Mucosa of descending colon (tissue), 3 donors: ENCODE measurements around the gene CCSER1. TPM values are rescaled to one million over a fixed set of nuclear protein-coding genes. Genes with fewer than 3 reads are reported as not detected.

Source experiments
- ATAC-seq: fragments of 200-7000 bp; cut with Tn5 transposase; one replicate; pipeline ENCODE4 v1.9.1; 2020; ENCODE audit warnings: mild to moderate bottlenecking, moderate library complexity
- DNase-seq, 3 donors: peaks; one replicate each; pipeline ENCODE4 v3.0.0-alpha.2; 2020
- H3K36me3 ChIP-seq: fragments of 200-600 bp; one replicate; pipeline ENCODE4 v1.8.0; 2021; ENCODE audit warnings: low read depth, mild to moderate bottlenecking
- H3K4me1 ChIP-seq: fragments of 200-600 bp; one replicate; pipeline ENCODE4 v1.8.0; 2021; ENCODE audit warnings: low read depth, mild to moderate bottlenecking
- H3K4me3 ChIP-seq: fragments of 200-600 bp; one replicate; pipeline ENCODE4 v1.8.0; 2021; ENCODE audit warnings: mild to moderate bottlenecking
- H3K9me3 ChIP-seq: fragments of 200-600 bp; one replicate; pipeline ENCODE4 v1.8.0; 2021; ENCODE audit warnings: mild to moderate bottlenecking
- CTCF ChIP-seq: fragments of 200-600 bp; IDR thresholded peaks from one replicate; pipeline ENCODE4 v1.8.0; 2022; ENCODE audit warnings: antibody characterized with exemption, mild to moderate bottlenecking
- intact Hi-C, 2 donors: fragments of 100-400 bp; cut with DNase I in 1 of 2; cut with micrococcal nuclease in 1 of 2; formaldehyde crosslinking; loops; one replicate each; pipeline versions ENCODE4 v1.11.0 to v1.11.1; 2022; cut with DNase I, micrococcal nuclease
- total RNA-seq, 3 donors: library from RNA; stranded (reverse); fragmentation: NEBNext Ultra II Directional in 2 of 3; extraction: Animal tissue kit (Norgen Biotek cat#: 25700) in 2 of 3; gene quantifications; one replicate each; pipeline versions ENCODE4 v1.2.1 to v1.2.4, GENCODE V29; 2021 to 2023
- donor health status: DM: no; HTN: no; CAD: no; lungs with moderate emphysema.
- donor health status: DM: no; HTN: no; CAD: no.
- donor health status: DM: no; HTN: yes; CAD: no.

The CCSER1 gene
- total RNA-seq, 3 donors from 2014 or later, result 11.1 to 32.4 (median 13.3) TPM

GRCh38 chr4:90994851-90995574 is 867.8 kb downstream of the CCSER1 start:
- no peaks in the 10 kb centered on the region for H3K36me3 ChIP-seq
- H3K4me3 ChIP-seq, result no peak overlapping the region
- no peak for TF ChIP-seq CTCF
- no peaks in the 10 kb centered on the region for H3K4me1 ChIP-seq
- intact Hi-C loops, result no loop called here
- no peaks in the 10 kb centered on the region for H3K9me3 ChIP-seq
- DNase-seq (no peak), ATAC-seq (no peak)

GRCh38 chr4:90995996-90996395 is 868.8 kb downstream of the CCSER1 start:
- ATAC-seq (no peak), DNase-seq (no peak)
- no peaks in the 10 kb centered on the region for H3K9me3 ChIP-seq
- H3K4me3 ChIP-seq, result no peak overlapping the region
- H3K4me1 ChIP-seq, result no peaks in the 10 kb centered on the region
- no peaks in the 10 kb centered on the region for H3K36me3 ChIP-seq
- no peak for TF ChIP-seq CTCF
- intact Hi-C loops, result no loop called here

DNA sequence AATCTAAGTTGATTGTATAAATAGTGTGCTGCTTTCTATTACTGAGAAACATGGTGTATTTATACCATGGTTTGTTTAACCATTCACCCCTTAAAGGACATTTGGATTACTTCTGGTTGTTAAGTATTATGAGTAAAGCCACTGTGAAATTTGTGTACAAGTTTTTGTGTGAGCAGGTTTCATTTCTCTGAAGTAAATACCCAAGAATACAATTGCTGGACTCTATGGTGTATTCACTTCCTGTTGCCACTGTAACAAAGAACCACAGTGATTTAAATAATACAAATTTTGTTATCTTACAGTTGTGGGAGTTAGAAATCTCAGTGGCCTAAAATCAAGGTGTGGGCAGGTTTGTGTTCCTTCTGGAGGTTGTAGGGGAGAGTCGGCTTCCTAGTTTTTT is 869.6 kb downstream of the CCSER1 start:
- ATAC-seq, result no peak

DNA sequence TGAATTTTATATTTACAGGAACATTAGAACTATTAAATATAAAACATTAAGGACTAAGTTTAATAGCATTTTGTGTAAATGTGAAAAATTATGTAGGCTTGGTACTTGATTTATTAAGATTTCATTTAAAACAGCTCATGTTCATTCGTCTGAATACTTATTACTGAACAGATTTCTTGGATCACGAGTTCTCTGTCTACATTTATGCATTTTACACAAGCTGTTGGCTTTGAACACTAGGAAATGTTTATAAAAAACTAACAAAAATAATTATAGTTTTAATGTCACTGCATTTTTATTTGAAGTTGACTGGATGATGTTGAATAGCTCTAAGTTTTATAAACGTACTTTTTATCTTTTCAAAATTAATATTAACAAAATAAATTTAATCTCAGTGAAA is 888.7 kb downstream of the CCSER1 start:
- intact Hi-C loops, result no loop called here

More for the DNA sequence above, 869.6 kb downstream of the CCSER1 start:
- H3K36me3 ChIP-seq, result no peaks in the 10 kb centered on the region
- no peaks in the 10 kb centered on the region for H3K4me1 ChIP-seq
- no peak overlapping the region for H3K4me3 ChIP-seq
- intact Hi-C loops, result no loop called here
- no peak for TF ChIP-seq CTCF
- DNase-seq, result no peak
- H3K9me3 ChIP-seq, result no peaks in the 10 kb centered on the region

GRCh38 chr4:91019513-91019912 is 892.3 kb downstream of the CCSER1 start:
- DNase-seq, result no peak
- no peaks in the 10 kb centered on the region for H3K9me3 ChIP-seq
- TF ChIP-seq CTCF, result no peak
- intact Hi-C loops, result no loop called here
- H3K4me3 ChIP-seq, result no peak overlapping the region
- no peaks in the 10 kb centered on the region for H3K4me1 ChIP-seq
- H3K36me3 ChIP-seq, result no peaks in the 10 kb centered on the region
- ATAC-seq, result no peak

More for the DNA sequence above, 888.7 kb downstream of the CCSER1 start:
- no peak for DNase-seq
- Histone ChIP-seq H3K36me3 (no peaks in the 10 kb centered on the region), H3K4me1 (no peaks in the 10 kb centered on the region), H3K4me3 (no peak overlapping the region), H3K9me3 (no peaks in the 10 kb centered on the region)
- ATAC-seq, result no peak
- no peak for TF ChIP-seq CTCF
